Frontal cortex (tissue), 4 donors: Measurements from ENCODE around the gene RP9. TPM values are rescaled to one million over a fixed set of nuclear protein-coding genes. Genes with fewer than 3 reads are reported as not detected.

Experiments
- DNase-seq, 2 donors: peaks; one replicate each; pipeline ENCODE4 v3.0.0; 2012; ENCODE audit warnings: low spot score in 2 of 2
- FAIRE-seq: peaks from 2 replicates; lab custom pipeline; 2012; peaks lifted over from hg19 to GRCh38; lab: Jason Lieb, UNC
- small RNA-seq: library from RNA; depleted of rRNA; stranded (forward); fragments of <200 nt; gene quantifications from one replicate; pipeline ENCODE3, GENCODE V24; 2014
- total RNA-seq: library from RNA; depleted of rRNA; stranded (reverse); fragments of >200 nt; gene quantifications from one replicate; pipeline ENCODE4 v1.2.3, GENCODE V29; 2014
- donor health status: control.
- donor health status: control.
- donor health status: control.

RP9 gene
- total RNA-seq, 1 donor from 2014 or later = 6.9 TPM

DNA sequence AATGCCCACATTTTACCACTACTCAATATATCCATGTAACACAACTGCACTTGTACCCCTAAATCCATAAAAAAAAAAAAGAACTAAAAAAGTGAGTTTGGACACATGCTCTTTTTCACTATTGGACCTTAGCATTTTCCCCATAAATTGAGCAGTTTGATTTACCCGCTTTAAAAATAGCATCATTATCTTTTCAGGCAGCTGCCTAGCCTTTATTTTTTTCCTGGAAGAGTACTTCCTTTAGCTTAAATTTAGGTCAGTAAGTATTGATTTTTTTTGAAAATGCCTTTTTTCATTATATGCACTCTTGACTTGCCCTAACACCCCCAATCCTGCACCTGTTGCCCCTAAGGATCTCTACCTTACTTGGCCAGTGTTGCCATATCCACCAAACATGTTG, 41.3 kb downstream of the RP9 start:
- DNase-seq = no peak
- FAIRE-seq = no peak

DNA sequence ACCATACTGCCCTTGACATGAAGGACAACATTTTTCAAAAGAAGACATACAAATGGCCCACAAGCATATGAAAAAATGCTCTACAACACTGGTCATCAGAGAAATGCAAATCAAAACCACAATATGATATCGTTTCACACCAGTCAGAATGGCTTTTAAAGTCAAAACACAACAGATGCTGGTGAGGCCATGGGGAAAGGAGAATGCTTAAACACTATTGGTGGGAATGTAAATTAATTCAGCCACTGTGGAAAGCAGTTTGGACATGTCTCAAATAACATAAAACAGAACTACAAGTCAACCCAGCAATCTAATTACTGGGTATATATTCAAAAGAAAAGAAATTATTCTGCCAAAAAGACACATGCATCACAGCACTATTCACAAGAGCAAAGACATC, 42.4 kb downstream of the RP9 start:
- DNase-seq (no peak), FAIRE-seq (no peak)

DNA sequence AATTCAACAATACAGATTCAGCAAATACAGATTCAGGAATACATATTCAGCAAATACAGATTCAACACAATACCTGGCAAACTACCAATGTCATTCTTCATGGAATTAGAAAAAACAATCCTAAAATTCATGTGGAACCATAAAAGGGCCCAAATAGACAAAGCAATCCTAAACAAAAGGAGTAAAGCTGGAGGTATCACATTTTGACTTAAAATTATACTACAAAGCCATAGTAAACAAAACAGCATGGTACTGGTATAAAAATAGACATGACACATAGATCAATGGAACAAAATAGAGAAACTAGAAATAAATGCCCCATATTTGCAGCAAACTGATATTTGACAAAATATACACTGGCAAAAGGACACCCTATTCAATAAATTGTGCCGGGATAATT, 43.2 kb downstream of the RP9 start:
- FAIRE-seq (no peak), DNase-seq (no peak)

DNA sequence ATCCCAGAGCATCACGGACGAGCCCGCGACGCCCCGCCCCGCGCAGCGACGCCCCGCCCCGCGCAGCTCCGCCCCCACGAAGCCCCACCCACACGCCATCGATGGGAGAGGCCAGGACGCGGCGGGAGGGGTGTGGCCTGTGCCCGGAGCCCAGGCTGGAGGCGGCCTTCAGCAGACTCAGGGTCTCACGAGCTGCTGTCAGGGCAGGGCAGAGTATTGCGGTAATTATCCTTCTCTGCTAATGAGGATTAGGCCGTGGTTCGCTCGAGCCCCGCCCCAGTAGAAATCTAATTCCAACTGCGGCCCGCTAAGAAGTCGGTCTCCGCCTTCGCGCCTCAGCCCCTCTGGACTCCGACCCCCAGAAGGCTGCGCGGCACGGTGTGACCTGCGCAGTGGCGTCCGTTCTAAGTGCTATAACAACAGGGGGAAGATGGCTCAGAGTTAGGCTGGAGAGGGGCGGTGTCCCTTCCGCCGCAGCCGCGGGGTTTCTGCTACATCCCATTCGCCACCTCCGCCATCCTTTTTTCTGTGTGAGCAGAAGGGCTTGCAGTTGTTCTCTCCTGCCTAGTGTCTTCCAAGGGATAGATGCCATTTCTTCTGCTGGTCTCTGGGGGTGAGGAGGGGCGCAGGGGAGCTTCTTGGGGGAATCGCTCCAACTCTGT, 46.3 kb downstream of the RP9 start:
- DNase-seq (peak; percentile 95 to 97), FAIRE-seq (no peak)

DNA sequence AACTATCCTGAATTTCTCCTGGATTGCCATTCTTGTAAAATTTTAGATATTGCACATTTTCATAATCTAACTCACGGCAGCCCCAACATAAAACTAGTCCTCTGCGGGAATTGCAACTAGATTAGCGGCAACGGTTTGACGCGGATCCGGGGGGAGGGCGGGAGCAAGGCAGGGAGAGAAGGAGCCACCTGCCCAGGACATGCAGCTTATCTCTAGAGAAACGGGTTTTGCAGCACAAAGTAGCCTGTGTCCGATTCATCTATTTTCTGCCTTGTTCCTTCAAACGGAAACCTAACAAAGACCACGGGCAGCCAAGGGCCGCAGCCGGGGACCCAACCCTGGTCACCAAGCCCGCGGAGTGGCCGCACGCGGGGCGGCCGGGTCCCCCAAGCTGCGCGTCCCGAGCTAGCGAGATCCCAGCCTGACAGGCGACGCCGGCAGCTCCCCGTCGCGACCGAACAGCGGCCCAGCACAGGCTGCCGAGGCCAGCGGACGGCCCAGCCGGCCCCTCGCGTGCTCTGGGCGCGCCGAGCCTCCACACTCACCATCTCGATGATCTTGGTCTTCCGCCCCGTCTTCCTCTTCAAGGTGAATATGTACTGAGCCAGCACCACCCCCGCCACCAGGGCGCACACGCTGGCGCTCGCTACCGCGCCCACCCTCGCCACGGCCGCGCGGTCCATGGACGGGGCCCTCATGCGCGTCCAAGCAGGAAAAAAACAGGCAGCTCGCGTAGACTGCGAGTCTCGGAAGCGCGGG, 47.0 kb downstream of the RP9 start, which contains the start of gene NT5C3A:
TSS of gene NT5C3A (minus strand) at position 754 of the 759 bp plus-strand sequence. CDS start at position 683, 71 bp downstream.
- FAIRE-seq (no peak), DNase-seq (peak; percentile 66 to 68)

DNA sequence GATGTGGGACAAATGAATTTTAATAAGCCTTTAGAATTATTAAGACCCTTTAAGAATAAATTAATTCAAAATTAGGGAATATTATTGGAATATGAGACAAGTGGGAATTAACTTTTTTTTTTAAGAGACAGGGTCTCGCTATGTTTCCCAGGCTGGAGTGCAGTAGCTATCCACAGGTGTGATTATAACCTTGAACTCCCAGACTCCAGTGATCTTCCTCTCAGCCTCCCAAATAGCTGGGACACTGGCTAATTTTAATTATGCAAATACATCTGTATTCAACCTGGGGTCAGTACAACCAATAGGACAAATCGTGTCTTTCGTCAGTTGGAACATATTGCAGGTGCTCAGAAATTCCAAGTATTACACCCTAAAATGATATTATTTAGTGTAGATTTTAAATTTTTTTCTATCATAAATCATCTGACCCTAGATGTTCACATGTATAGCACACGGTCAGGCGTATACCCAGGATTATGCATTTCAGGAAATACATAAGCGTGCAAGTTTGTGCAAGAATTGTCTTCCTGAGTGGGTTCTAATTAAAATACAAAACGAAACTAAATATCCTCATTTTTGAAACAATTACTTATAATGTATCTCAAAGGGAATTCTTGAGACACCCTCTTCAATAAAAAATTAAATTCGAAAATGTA, 47.8 kb downstream of the RP9 start:
- no peak for DNase-seq
- FAIRE-seq = no peak

DNA sequence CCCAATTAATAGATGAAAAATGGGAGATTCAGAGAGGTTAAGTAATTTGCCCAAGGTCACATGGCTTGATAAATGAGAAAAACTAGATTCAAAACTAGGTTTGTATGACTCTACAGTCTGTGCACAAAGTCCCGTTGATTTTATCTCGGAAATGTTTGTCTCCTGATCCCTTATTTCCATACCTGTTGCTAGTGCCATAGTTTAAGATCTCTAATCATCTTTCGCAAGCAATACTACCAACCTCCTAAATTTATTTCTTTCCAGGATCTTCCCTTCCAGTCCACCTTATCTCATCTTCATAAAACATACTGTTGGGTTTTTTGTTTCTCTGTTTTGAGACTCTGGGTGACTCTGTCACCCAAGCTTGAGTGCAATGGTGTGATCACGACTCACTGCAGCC, 49.6 kb downstream of the RP9 start:
- DNase-seq (no peak), FAIRE-seq (no peak)

DNA sequence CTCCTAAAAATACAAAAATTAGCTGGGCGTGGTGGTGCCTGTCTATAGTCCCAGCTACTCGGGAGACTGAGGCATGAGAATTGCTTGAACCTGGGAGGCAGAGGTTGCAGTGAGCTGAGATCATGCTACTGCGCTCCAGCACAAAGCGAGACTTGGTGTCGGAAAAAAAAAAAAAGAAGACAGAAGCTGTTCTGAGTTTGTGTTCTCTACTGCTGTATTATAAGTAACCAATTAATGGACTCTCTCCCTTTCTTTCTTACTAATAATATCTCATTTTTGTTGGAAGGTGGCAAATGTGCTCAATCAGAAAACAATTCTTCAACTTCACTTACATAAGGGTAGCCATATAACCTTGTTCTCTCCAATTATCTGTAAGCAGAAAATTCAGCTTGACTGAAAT, 54.0 kb downstream of the RP9 start:
- DNase-seq (no peak), FAIRE-seq (no peak)

DNA sequence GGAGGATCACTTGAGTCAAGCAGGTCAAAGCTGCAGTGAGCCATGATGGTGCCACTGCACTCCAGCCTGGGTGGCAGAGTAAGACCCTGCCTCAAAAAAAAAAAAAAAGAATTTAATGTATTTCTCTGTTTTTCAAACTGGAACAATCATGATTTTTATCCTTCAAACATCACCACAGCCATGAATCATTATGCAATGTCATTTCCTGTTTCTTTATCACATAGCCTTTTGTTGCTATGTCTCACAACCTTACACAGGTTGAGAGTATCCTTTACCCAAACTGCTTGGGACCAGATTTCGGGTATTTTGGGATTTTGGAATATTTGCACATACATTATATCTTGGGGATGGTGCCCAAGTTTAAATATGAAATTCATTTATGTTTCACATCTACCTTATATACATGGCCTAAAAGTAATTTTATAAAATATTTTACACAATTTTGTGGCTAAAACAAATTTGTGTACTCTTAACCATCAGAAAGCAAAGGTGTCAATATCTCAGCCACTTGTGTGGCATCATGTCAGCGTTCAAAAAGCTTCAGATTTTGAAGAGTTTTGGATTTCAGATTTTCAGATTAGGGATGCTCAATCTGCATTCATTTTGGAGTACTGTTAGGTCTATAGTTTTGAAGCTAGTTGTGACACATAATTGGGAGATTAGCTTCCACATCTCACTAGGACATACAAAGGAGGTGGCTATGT, 54.8 kb downstream of the RP9 start:
- DNase-seq (no peak), FAIRE-seq (no peak)

DNA sequence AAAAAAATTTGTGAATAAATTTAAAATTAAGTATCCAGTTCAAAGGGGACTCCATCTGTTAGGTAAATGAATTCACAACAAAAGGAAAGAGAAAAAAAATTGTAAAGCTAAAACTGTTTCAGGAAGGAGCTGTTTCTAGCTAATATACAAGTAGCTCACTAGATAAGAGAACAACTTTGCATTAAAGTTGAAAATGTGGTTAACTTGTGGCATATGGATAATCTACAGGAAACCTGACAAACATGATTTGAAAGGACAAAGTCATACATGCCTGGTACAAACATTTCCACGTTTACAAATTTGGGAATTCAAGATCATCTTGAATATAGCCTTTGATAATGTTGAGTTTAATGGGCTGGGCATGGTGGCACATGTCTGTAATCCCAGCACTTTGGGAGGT, 55.5 kb downstream of the RP9 start:
- DNase-seq (no peak), FAIRE-seq (no peak)

DNA sequence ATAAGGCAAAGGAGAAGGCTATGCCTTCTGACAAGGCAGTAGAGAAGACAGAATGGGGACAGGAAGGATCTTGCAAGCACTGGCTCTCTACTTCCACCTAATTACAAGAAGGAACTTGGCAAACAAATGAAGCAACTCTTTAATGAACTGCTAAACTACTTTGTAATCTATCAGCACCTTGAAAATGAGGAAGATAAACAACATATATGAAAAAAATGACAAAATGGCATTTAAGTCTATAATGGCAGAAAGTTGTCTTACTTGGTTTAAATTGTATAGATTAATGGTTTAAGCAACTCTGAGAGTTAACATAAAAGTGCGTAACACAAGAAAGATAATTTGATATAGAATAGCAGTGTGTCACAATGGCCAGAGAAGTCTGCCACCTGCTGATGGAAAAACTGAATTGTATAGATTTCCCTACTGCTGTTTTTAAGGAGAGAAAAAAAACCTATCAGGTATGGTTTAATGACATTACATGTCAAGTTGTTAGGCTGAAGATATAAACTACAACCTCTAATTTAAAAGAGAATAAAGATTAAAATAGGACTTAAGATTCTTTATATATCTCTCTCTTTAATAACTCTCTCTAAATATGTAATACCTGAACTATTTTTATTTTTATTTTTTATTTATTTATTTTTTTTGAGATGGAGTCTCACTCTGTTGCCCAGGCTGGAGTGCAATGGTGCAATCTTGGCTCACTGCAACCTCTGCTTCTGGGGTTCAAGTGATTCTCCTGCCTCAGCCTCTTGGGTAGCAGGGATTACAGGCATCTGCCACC, 58.5 kb downstream of the RP9 start:
- DNase-seq (peak in 1 of 2 donors; percentile 12), FAIRE-seq (peak; percentile 33)

DNA sequence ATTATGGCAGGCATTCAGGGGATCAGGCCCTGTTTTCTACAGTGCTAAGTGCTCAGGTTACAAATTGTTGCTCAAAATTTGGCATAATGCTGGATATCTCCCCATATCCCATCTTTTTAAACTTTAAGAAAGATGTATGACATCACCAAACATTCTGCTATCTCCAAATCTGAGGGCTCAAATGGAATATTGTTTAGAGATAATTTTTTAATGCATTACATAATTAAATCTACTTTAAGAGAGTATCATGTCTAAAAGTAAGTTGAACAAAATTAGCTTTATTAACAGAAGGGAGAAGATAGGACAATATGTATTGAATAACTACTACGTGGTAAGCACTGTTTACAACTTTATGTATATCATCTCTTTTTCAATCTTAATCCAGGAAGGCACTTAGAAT, 60.5 kb downstream of the RP9 start:
- FAIRE-seq (no peak), DNase-seq (no peak)

DNA sequence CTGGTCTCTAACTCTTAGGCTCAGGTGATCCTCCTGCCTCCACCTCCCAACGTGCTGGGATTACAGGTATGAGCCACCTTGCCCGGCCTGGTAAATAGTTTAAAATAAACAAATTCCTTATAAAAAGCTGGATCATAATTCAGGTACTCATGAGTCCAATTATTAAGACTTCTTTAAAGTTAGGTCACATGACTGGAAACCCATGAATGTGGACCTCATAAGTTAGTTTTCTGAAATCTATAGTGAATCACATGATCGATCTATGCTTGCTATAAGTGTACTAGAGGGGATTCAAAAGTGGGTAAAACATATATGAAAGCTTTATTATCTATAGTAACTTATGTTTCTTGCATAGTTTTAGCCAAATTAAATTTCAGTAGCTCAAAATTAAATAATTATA, 60.9 kb downstream of the RP9 start:
- no peak for DNase-seq
- FAIRE-seq = no peak

DNA sequence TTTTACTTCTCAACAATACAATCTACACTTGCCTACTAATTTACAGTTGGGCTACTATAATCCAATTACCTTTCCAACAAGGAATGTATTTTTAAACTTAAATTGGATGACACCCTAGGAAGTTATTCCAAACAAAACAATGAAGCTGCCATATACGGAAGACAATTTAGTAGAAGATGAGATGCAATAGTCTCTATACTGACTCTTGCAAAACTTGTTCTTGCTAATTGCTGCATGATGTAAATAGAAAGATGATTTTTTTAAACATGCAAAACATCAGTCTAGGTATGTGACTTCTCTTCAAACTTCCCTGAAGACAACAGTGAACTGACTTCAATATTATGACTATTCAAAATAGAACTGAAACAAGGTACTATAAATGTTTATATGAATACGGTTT, 64.2 kb downstream of the RP9 start:
- FAIRE-seq (no peak), DNase-seq (no peak)

Small RNAs within 50 kb of the gene (small RNA-seq; reads per million reads assigned to genes)
- not detected for gene AC074338.1
- gene RN7SL505P = not detected

Other genes starting within 250 kb of the RP9 start
- gene KBTBD2, start 217.6 kb downstream of the RP9 start, total RNA-seq = 117 TPM
- 42.8 TPM for gene FKBP9, start 152.0 kb downstream of the RP9 start, total RNA-seq
- 85.6 TPM for gene NT5C3A, start 46.6 kb downstream of the RP9 start, total RNA-seq
- gene BBS9, start 20.2 kb upstream of the RP9 start, total RNA-seq = 91.3 TPM